ENCODE data around the gene KIF26B.
"Not testable (repeated sequence)": the region's sequence is repeated elsewhere in the genome, so short reads cannot be mapped to it uniquely, and the experiment has no call there.

KIF26B gene

GRCh38 chr1:245672836-245673656, 518.3 kb downstream of the KIF26B start:
- not testable (repeated sequence) for DNase-seq

- no peak for DNase-seq
Measured at GRCh38 chr1:245673881-245674414, 519.2 kb downstream of the KIF26B start.

GRCh38 chr1:245677461-245678240, 522.9 kb downstream of the KIF26B start:
- no peak for DNase-seq

GRCh38 chr1:245678860-245679411, 524.2 kb downstream of the KIF26B start:
- DNase-seq: no peak

GRCh38 chr1:245679821-245680780, 525.3 kb downstream of the KIF26B start:
- DNase-seq: no peak

GRCh38 chr1:245682638-245683628, 528.1 kb downstream of the KIF26B start:
- DNase-seq: no peak

- no peak for DNase-seq
Measured at GRCh38 chr1:245683676-245684075, 528.9 kb downstream of the KIF26B start.

- DNase-seq: no peak
Measured at GRCh38 chr1:245684166-245684565, 529.4 kb downstream of the KIF26B start.

GRCh38 chr1:245684571-245684970, 529.8 kb downstream of the KIF26B start:
- DNase-seq: no peak

GRCh38 chr1:245685111-245685810, 530.5 kb downstream of the KIF26B start:
- DNase-seq: no peak

GRCh38 chr1:245686006-245686405, 531.2 kb downstream of the KIF26B start:
- no peak for DNase-seq

GRCh38 chr1:245686446-245687030, 531.8 kb downstream of the KIF26B start:
- DNase-seq: no peak

- no peak for DNase-seq
Measured at GRCh38 chr1:245687152-245687635, 532.4 kb downstream of the KIF26B start.

GRCh38 chr1:245687636-245688535, 533.1 kb downstream of the KIF26B start:
- no peak for DNase-seq

GRCh38 chr1:245688536-245689453, 534.0 kb downstream of the KIF26B start:
- DNase-seq: no peak

- no peak for DNase-seq
Measured at GRCh38 chr1:245690156-245690690, 535.4 kb downstream of the KIF26B start.

- DNase-seq: no peak
Measured at GRCh38 chr1:245690946-245691541, 536.3 kb downstream of the KIF26B start.
